SK-N-SH (cell line): Measurements from ENCODE around the gene PARP12. TPM values are rescaled to one million over a fixed set of nuclear protein-coding genes. Genes with fewer than 3 reads are reported as not detected.

ENCODE experiments used
- CTCF ChIA-PET: fragments of 300-600, 350-600 bp; formaldehyde crosslinking; extraction: SDS; loops from one replicate; lab custom pipeline; 2021; lab: Yijun Ruan, JAX
- POLR2A ChIA-PET: fragments of 350-600 bp; sonication (Branson Sonifier 250); formaldehyde crosslinking; extraction: SDS; loops from one replicate; lab custom pipeline; 2020; ENCODE audit warnings: antibody characterized with exemption, inconsistent platforms; lab: Yijun Ruan, JAX
- DNase-seq: peaks from one replicate; pipeline ENCODE4 v3.0.0; 2012
- H2AFZ ChIP-seq: fragments of 200-600 bp; sonication (generic); 2 replicates; pipeline ENCODE4 v1.8.1; 2016; ENCODE audit warnings: antibody characterized with exemption, mild to moderate bottlenecking, low read depth
- H3F3A ChIP-seq: fragments of 200-600 bp; sonication (generic); replicated peaks from 2 replicates; pipeline ENCODE3; 2016; ENCODE audit warnings: antibody characterized with exemption, mild to moderate bottlenecking; ENCODE audit not compliant: insufficient read depth
- H3K27ac ChIP-seq, 2 experiments: fragments of 200-500 bp in 1 of 2; fragments of 200-600 bp in 1 of 2; sonication (Bioruptor generic) in 1 of 2; sonication (generic), shearing (Covaris generic) in 1 of 2; 2 replicates each; pipeline versions ENCODE4 v1.5.1 to v1.6.1; 2014 to 2016; ENCODE audit warnings: low read depth in 2 of 2, inconsistent platforms in 1 of 2, low read length in 1 of 2, mild to moderate bottlenecking in 1 of 2, mixed read lengths in 1 of 2
- H3K27me3 ChIP-seq: fragments of 200-600 bp; sonication (generic), shearing (Covaris generic); 2 replicates; pipeline ENCODE4 v1.6.1; 2016; ENCODE audit warnings: mixed run types; ENCODE audit not compliant: insufficient read depth
- H3K36me3 ChIP-seq, 2 experiments: fragments of 200-500 bp in 1 of 2; fragments of 200-600 bp in 1 of 2; sonication (Bioruptor generic) in 1 of 2; sonication (generic) in 1 of 2; replicated peaks in 1 of 2; 2 replicates each; pipeline versions ENCODE3 to v1.5.1; 2014 to 2016; ENCODE audit warnings: low read length in 1 of 2, mild to moderate bottlenecking in 1 of 2; ENCODE audit not compliant: insufficient read depth in 2 of 2, control insufficient read depth in 1 of 2
- H3K4me1 ChIP-seq, 2 experiments: fragments of 200-500 bp in 1 of 2; fragments of 200-600 bp in 1 of 2; sonication (Bioruptor generic) in 1 of 2; sonication (generic), shearing (Covaris generic) in 1 of 2; 2 replicates each; pipeline versions ENCODE4 v1.5.1 to v1.6.1; 2014 to 2016; ENCODE audit warnings: low read depth in 1 of 2, low read length in 1 of 2, mixed run types in 1 of 2; ENCODE audit not compliant: insufficient read depth in 2 of 2, control insufficient read depth in 1 of 2
- H3K4me2 ChIP-seq: fragments of 200-600 bp; sonication (generic), shearing (Covaris generic); 2 replicates; pipeline ENCODE4 v1.6.1; 2017; ENCODE audit warnings: mixed run types
- H3K4me3 ChIP-seq, 2 experiments: fragments of 200-500 bp in 1 of 2; fragments of 200-600 bp in 1 of 2; sonication (Bioruptor generic) in 1 of 2; sonication (generic), shearing (Covaris generic) in 1 of 2; 2 replicates each; pipeline versions ENCODE4 v1.5.1 to v1.8.1; 2014 to 2016; ENCODE audit warnings: low read depth in 2 of 2, inconsistent platforms in 1 of 2, low read length in 1 of 2, mild to moderate bottlenecking in 1 of 2, mixed read lengths in 1 of 2, moderate library complexity in 1 of 2
- H3K79me2 ChIP-seq: fragments of 200-600 bp; sonication (generic); 2 replicates; pipeline ENCODE4 v1.8.1; 2017; ENCODE audit warnings: mild to moderate bottlenecking; ENCODE audit not compliant: insufficient read depth
- H3K9ac ChIP-seq: fragments of 200-600 bp; sonication (generic); 2 replicates; pipeline ENCODE4 v1.6.1; 2017; ENCODE audit warnings: mixed run types
- H3K9me2 ChIP-seq: fragments of 200-600 bp; sonication (generic); 2 replicates; pipeline ENCODE4 v1.6.1; 2017; ENCODE audit warnings: mixed run types
- H3K9me3 ChIP-seq: fragments of 200-600 bp; sonication (generic); 2 replicates; pipeline ENCODE4 v1.6.1; 2017; ENCODE audit warnings: mixed run types, mild to moderate bottlenecking, moderate library complexity
- H4K20me1 ChIP-seq: fragments of 200-600 bp; sonication (generic); 2 replicates; pipeline ENCODE4 v1.6.1; 2017; ENCODE audit warnings: mild to moderate bottlenecking, mixed run types; ENCODE audit not compliant: insufficient read depth
- ELF1 ChIP-seq: IDR thresholded peaks from 2 replicates; pipeline ENCODE4 v1.4.0; 2012
- EP300 ChIP-seq, 2 experiments: IDR thresholded peaks; 2 replicates each; pipeline versions ENCODE4 v1.4.0 to v1.6.1; 2012; ENCODE audit warnings: borderline replicate concordance in 1 of 2, low read depth in 1 of 2, low read length in 1 of 2
- EZH2phosphoT487 ChIP-seq: fragments of 200-600 bp; sonication (generic); IDR thresholded peaks from 2 replicates; pipeline ENCODE4 v1.6.1; 2017; ENCODE audit warnings: low read depth, mixed run types, mild to moderate bottlenecking, antibody characterized with exemption, moderate library complexity, borderline replicate concordance
- FOSL2 ChIP-seq: IDR thresholded peaks from 2 replicates; pipeline ENCODE4 v1.4.0; 2012; ENCODE audit warnings: low read depth, mild to moderate bottlenecking, moderate library complexity, borderline replicate concordance
- FOXM1 ChIP-seq: IDR thresholded peaks from 2 replicates; pipeline ENCODE4 v1.4.0; 2012; ENCODE audit warnings: low read depth, mild to moderate bottlenecking
- GATA2 ChIP-seq: sonication (generic); formaldehyde crosslinking; IDR thresholded peaks from 2 replicates; pipeline ENCODE4 v1.5.0; 2020; ENCODE audit warnings: mild to moderate bottlenecking, missing genetic modification reagents
- IRF3 ChIP-seq: fragments of 150-350 bp; IDR thresholded peaks from 2 replicates; pipeline ENCODE4 v1.6.1; 2016; ENCODE audit warnings: mild to moderate bottlenecking, low read depth, low read length
- JUND ChIP-seq: IDR thresholded peaks from 2 replicates; pipeline ENCODE4 v1.4.0; 2012
- MEF2A ChIP-seq: IDR thresholded peaks from 2 replicates; pipeline ENCODE4 v1.4.0; 2012; ENCODE audit warnings: low read depth, borderline replicate concordance
- MXI1 ChIP-seq: IDR thresholded peaks from 2 replicates; pipeline ENCODE4 v1.6.1; 2012; ENCODE audit warnings: mild to moderate bottlenecking, low read depth, low read length, improper control_type of control experiment
- NFIC ChIP-seq: IDR thresholded peaks from 2 replicates; pipeline ENCODE4 v1.4.0; 2012; ENCODE audit warnings: borderline replicate concordance
- NRF1 ChIP-seq: IDR thresholded peaks from 2 replicates; pipeline ENCODE4 v1.6.1; 2012; ENCODE audit warnings: low read depth, mild to moderate bottlenecking, low read length
- POLR2AphosphoS5 ChIP-seq: IDR thresholded peaks from 2 replicates; pipeline ENCODE4 v1.6.1; 2012; ENCODE audit warnings: low read depth, low read length
- RAD21 ChIP-seq: IDR thresholded peaks from 2 replicates; pipeline ENCODE4 v1.6.1; 2012; ENCODE audit warnings: mild to moderate bottlenecking, low read length
- RXRA ChIP-seq: IDR thresholded peaks from 2 replicates; pipeline ENCODE4 v1.4.0; 2012; ENCODE audit warnings: low read depth, mild to moderate bottlenecking, borderline replicate concordance
- SIN3A ChIP-seq: IDR thresholded peaks from 2 replicates; pipeline ENCODE4 v1.6.1; 2012; ENCODE audit warnings: low read depth, mild to moderate bottlenecking, low read length, moderate library complexity, borderline replicate concordance
- SMC3 ChIP-seq: IDR thresholded peaks from 2 replicates; pipeline ENCODE4 v1.6.1; 2012; ENCODE audit warnings: low read depth, low read length, improper control_type of control experiment
- TCF12 ChIP-seq: IDR thresholded peaks from 2 replicates; pipeline ENCODE4 v1.4.0; 2012
- TEAD4 ChIP-seq: IDR thresholded peaks from 2 replicates; pipeline ENCODE4 v1.4.0; 2012; ENCODE audit warnings: mild to moderate bottlenecking, borderline replicate concordance; ENCODE audit not compliant: insufficient read depth
- WGBS: methylation state at CpG from one replicate; pipeline ENCODE4 v1.1.6; 2017; ENCODE audit warnings: low lambda C conversion rate; 5-methylcytosine and 5-hydroxymethylcytosine counted together
- polyA plus RNA-seq, 3 experiments: library from polyadenylated mRNA; depleted of rRNA; stranded (reverse); fragments of >200 nt; gene quantifications; 2 replicates each; pipeline ENCODE4 v1.2.3, GENCODE V29; 2012
- TF ChIP-seq, protein P1 (sequence below): fragments of 150-350 bp; IDR thresholded peaks from 2 replicates; pipeline ENCODE4 v1.6.1; 2017; ENCODE audit warnings: antibody characterized with exemption, low read length, low read depth, borderline replicate concordance
- TF ChIP-seq, protein P2 (sequence below): fragments of 200-600 bp; sonication (generic); IDR thresholded peaks from 2 replicates; pipeline ENCODE4 v1.6.1; 2017; ENCODE audit warnings: antibody characterized with exemption, mild to moderate bottlenecking, moderate library complexity
- TF ChIP-seq, protein P3 (sequence below): IDR thresholded peaks from 2 replicates; pipeline ENCODE4 v1.4.0; 2012; ENCODE audit warnings: low read depth, borderline replicate concordance
- TF ChIP-seq, protein P4 (sequence below): IDR thresholded peaks from 2 replicates; pipeline ENCODE4; 2012

Gene PARP12
- polyA plus RNA-seq, 1 of the 3 experiments (the other 2 are of a cell fraction): 17.7 TPM

DNA sequence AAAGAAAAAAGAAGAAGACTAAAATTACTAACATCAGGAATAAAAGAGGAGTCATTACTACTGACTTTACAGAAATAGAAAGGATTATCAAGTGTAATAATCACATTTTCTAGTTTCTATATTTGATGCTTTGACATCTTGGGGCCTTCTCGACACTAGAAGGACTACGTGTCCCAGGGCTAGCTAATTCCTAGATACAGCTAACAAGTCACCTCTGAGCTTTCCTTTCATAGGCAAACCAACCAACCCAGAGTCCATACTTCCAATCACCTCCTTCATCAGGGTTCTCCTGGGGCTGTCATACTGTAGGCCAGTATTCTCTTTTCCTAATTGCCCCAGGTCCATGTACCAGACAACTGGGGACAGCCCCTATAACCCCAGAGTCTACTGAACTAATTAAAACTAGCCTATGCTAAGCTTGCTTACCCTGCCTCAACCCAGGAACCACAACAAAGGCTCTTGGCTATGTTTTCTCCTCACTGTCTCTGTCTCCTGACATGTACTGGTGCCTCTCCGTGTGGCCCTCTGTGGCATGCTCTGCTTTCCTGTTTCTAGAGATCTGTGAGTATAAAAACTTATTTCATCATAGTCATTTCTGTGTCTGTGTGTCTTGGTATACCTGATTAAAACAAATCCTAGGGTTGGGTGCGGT, 6.7 kb upstream of the PARP12 start:
- TF ChIP-seq JUND: no peak
- no peak for TF ChIP-seq TCF12
- TF ChIP-seq RXRA: no peak
- TF ChIP-seq MEF2A: no peak
- no peak for TF ChIP-seq TEAD4
- TF ChIP-seq POLR2AphosphoS5: no peak
- TF ChIP-seq RAD21: no peak
- TF ChIP-seq, protein P1, sequence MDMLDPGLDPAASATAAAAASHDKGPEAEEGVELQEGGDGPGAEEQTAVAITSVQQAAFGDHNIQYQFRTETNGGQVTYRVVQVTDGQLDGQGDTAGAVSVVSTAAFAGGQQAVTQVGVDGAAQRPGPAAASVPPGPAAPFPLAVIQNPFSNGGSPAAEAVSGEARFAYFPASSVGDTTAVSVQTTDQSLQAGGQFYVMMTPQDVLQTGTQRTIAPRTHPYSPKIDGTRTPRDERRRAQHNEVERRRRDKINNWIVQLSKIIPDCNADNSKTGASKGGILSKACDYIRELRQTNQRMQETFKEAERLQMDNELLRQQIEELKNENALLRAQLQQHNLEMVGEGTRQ: no peak
- TF ChIP-seq EP300 (IDR thresholded peaks at IDR 0.05; ENCODE audit: borderline replicate concordance in 1 of 2, low read depth in 1 of 2, low read length in 1 of 2): no peak
- TF ChIP-seq GATA2 (CRISPR knock-in tag): no peak
- TF ChIP-seq, protein P2, sequence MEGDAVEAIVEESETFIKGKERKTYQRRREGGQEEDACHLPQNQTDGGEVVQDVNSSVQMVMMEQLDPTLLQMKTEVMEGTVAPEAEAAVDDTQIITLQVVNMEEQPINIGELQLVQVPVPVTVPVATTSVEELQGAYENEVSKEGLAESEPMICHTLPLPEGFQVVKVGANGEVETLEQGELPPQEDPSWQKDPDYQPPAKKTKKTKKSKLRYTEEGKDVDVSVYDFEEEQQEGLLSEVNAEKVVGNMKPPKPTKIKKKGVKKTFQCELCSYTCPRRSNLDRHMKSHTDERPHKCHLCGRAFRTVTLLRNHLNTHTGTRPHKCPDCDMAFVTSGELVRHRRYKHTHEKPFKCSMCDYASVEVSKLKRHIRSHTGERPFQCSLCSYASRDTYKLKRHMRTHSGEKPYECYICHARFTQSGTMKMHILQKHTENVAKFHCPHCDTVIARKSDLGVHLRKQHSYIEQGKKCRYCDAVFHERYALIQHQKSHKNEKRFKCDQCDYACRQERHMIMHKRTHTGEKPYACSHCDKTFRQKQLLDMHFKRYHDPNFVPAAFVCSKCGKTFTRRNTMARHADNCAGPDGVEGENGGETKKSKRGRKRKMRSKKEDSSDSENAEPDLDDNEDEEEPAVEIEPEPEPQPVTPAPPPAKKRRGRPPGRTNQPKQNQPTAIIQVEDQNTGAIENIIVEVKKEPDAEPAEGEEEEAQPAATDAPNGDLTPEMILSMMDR: no peak
- TF ChIP-seq EZH2phosphoT487: no peak
- Histone ChIP-seq H3K9me2 (no peaks in the 10 kb centered on the region), H3F3A (no peaks in the 10 kb centered on the region), H3K4me3 (no peak overlapping the region), H3K27ac (no peak overlapping the region), H3K4me1 (no peaks in the 10 kb centered on the region), H3K27me3 (no peaks in the 10 kb centered on the region), H2AFZ (no peak overlapping the region), H3K9ac (no peak overlapping the region), H3K4me2 (no peak overlapping the region), H3K9me3 (peaks cover 22% of the 10 kb centered on the region), H3K36me3 (no peaks in the 10 kb centered on the region), H3K79me2 (no peaks in the 10 kb centered on the region), H4K20me1 (no peaks in the 10 kb centered on the region)
- no peak for DNase-seq
- 66% methylated on average over 4 of the region's 4 CpGs for WGBS
- ChIA-PET POLR2A (no interaction called here), CTCF (interaction anchor here (1.0 kb wide), 1 partner anchor 10 kb away, joined by 3 read pairs; no protein-coding TSS in a partner anchor)

DNA sequence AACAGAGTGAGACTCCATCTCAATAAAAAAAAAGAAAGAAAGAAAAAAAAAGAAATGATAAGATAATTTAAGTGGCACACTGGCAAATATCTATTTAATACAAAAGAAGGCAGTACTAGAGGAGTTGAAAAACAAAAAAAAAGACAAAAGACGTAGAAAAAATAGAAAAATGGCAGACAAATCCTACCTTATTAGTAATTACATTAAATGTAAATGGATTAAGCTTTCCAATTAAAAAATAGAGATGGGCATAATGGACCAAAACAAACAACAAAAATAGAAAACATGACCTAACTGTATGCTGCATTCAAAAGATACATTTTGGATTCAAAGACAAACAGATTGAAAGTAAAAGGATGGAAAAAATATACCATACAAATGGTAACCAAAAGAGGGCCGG, 5.3 kb upstream of the PARP12 start:
- H3K79me2 ChIP-seq: no peaks in the 10 kb centered on the region
- CTCF ChIA-PET: no interaction called here
- no peak for TF ChIP-seq IRF3
- no peak for TF ChIP-seq FOSL2
- TF ChIP-seq FOXM1: no peak
- no peak for TF ChIP-seq NFIC
- no peak for TF ChIP-seq ELF1
- TF ChIP-seq MXI1: no peak
- TF ChIP-seq SIN3A: no peak
- no peak for TF ChIP-seq POLR2AphosphoS5
- TF ChIP-seq SMC3: no peak
- TF ChIP-seq NRF1: no peak
- TF ChIP-seq, protein P3, sequence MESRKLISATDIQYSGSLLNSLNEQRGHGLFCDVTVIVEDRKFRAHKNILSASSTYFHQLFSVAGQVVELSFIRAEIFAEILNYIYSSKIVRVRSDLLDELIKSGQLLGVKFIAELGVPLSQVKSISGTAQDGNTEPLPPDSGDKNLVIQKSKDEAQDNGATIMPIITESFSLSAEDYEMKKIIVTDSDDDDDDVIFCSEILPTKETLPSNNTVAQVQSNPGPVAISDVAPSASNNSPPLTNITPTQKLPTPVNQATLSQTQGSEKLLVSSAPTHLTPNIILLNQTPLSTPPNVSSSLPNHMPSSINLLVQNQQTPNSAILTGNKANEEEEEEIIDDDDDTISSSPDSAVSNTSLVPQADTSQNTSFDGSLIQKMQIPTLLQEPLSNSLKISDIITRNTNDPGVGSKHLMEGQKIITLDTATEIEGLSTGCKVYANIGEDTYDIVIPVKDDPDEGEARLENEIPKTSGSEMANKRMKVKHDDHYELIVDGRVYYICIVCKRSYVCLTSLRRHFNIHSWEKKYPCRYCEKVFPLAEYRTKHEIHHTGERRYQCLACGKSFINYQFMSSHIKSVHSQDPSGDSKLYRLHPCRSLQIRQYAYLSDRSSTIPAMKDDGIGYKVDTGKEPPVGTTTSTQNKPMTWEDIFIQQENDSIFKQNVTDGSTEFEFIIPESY: no peak
- TF ChIP-seq, protein P4, sequence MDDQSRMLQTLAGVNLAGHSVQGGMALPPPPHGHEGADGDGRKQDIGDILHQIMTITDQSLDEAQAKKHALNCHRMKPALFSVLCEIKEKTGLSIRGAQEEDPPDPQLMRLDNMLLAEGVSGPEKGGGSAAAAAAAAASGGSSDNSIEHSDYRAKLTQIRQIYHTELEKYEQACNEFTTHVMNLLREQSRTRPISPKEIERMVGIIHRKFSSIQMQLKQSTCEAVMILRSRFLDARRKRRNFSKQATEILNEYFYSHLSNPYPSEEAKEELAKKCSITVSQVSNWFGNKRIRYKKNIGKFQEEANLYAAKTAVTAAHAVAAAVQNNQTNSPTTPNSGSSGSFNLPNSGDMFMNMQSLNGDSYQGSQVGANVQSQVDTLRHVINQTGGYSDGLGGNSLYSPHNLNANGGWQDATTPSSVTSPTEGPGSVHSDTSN: no peak

More for the DNA sequence above, 5.3 kb upstream of the PARP12 start:
- H4K20me1 ChIP-seq: no peaks in the 10 kb centered on the region
- H3K27me3 ChIP-seq: no peaks in the 10 kb centered on the region
- no peak overlapping the region for H3K4me2 ChIP-seq
- no peaks in the 10 kb centered on the region; a peak in 1 of 4 replicates for H3K4me1 ChIP-seq
- no peaks in the 10 kb centered on the region for H3K36me3 ChIP-seq
- no peak overlapping the region for H2AFZ ChIP-seq
- H3K4me3 ChIP-seq: no peak overlapping the region
- H3K9me2 ChIP-seq: no peaks in the 10 kb centered on the region
- DNase-seq: no peak
- POLR2A ChIA-PET: no interaction called here
- H3F3A ChIP-seq: no peaks in the 10 kb centered on the region
- H3K9ac ChIP-seq: no peak overlapping the region
- WGBS: 34% methylated on average over 2 of the region's 2 CpGs
- H3K9me3 ChIP-seq: peaks cover 22% of the 10 kb centered on the region
- no peak overlapping the region for H3K27ac ChIP-seq
